ENCODE measurements around the gene CNTNAP2.
A peak's percentile ranks its signal among the peaks of the same experiment; 100 is the strongest.

- TF ChIP-seq CTCF (conservative IDR thresholded peaks at IDR 0.05; ENCODE audit: low read depth, low read length) (no peak), USF2 (IDR thresholded peaks at IDR 0.05; ENCODE audit: low read depth, low read length) (no peak), POLR2A (IDR thresholded peaks at IDR 0.05; ENCODE audit: low read depth, low read length) (no peak), RFX5 (IDR thresholded peaks at IDR 0.05; ENCODE audit: low read depth, low read length) (no peak), MXI1 (IDR thresholded peaks at IDR 0.05; ENCODE audit: borderline replicate concordance, low read depth, low read length) (no peak), MAFK (IDR thresholded peaks at IDR 0.05; ENCODE audit: low read depth, low read length) (0 out of 2 replicates have a peak, but pooled peaks have one; percentile 23), FOS (IDR thresholded peaks at IDR 0.05; ENCODE audit: low read depth, low read length) (no peak)
Observed at GRCh38 chr7:147089608-147090007, 973.0 kb downstream of the CNTNAP2 start.
